HepG2 (cell line): ENCODE data around the gene DQX1. TPM values are rescaled to one million over a fixed set of nuclear protein-coding genes. Genes with fewer than 3 reads are reported as not detected.

ENCODE experiments used
- BRCA1 ChIP-seq: sonication (generic); formaldehyde crosslinking; IDR thresholded peaks from 2 replicates; pipeline ENCODE4 v1.4.0; 2020; ENCODE audit warnings: missing genetic modification reagents
- KDM6A ChIP-seq: IDR thresholded peaks from 2 replicates; pipeline ENCODE4 v1.6.1; 2016; ENCODE audit warnings: low read depth
- RBM39 ChIP-seq: fragments of 200-400 bp; formaldehyde crosslinking; IDR thresholded peaks from one replicate; pipeline ENCODE4 v1.6.1; 2018; ENCODE audit warnings: antibody characterized with exemption, mild to moderate bottlenecking, low read depth, low read length; ENCODE audit not compliant: poor library complexity, severe bottlenecking
- SMYD3 ChIP-seq: sonication (generic); formaldehyde crosslinking; IDR thresholded peaks from 2 replicates; pipeline ENCODE4 v1.8.1; 2023; ENCODE audit warnings: mild to moderate bottlenecking, missing genetic modification reagents
- STAT5B ChIP-seq: sonication (generic); formaldehyde crosslinking; IDR thresholded peaks from 2 replicates; pipeline ENCODE4 v1.4.0; 2020; ENCODE audit warnings: missing genetic modification reagents
- ZBTB7B ChIP-seq: sonication (generic); formaldehyde crosslinking; IDR thresholded peaks from 2 replicates; pipeline ENCODE4 v1.4.0; 2020; ENCODE audit warnings: missing genetic modification reagents
- ZFP90 ChIP-seq: sonication (generic); formaldehyde crosslinking; IDR thresholded peaks from 2 replicates; pipeline ENCODE4 v1.8.0; 2022; ENCODE audit warnings: missing genetic modification reagents, mild to moderate bottlenecking, inconsistent platforms, borderline replicate concordance
- ZNF724P ChIP-seq: sonication (generic); formaldehyde crosslinking; IDR thresholded peaks from 2 replicates; pipeline ENCODE4 v1.8.0; 2022; ENCODE audit warnings: missing genetic modification reagents, borderline replicate concordance
- polyA plus RNA-seq, 8 experiments: library from polyadenylated mRNA; depleted of rRNA in 3 of 8; stranded (reverse) in 7 of 8; unstranded in 1 of 8; fragments of >200 nt; fragmentation: Illumina TruSeq in 4 of 8; extraction: Trizol in 4 of 8; gene quantifications; 2 replicates each; pipeline versions ENCODE4 v1.2.1 to v1.2.3, GENCODE V29; 2011 to 2016; ENCODE audit warnings: low read depth in 4 of 8, missing spikeins in 1 of 8, mixed read lengths in 1 of 8; ENCODE audit not compliant: insufficient read depth in 1 of 8
- total RNA-seq, 5 experiments: library from RNA; depleted of rRNA; stranded (reverse); fragments of >200 nt; fragmentation: Illumina TruSeq; extraction: Trizol; gene quantifications; 2 replicates each; pipeline ENCODE4 v1.2.3, GENCODE V29; 2016; ENCODE audit warnings: low read depth in 1 of 5
- TF ChIP-seq, protein P1 (sequence below), 2 experiments: fragments of 450-650 bp in 1 of 2; sonication (generic) in 1 of 2; formaldehyde crosslinking; IDR thresholded peaks; 2 replicates each; pipeline versions ENCODE4 v1.5.0 to v1.8.0; 2020 to 2022; ENCODE audit warnings: mild to moderate bottlenecking in 1 of 2, missing genetic modification reagents in 1 of 2
- TF ChIP-seq, protein P2 (sequence below): sonication (generic); formaldehyde crosslinking; IDR thresholded peaks from 2 replicates; pipeline ENCODE4 v1.4.0; 2020; ENCODE audit warnings: missing genetic modification reagents, mild to moderate bottlenecking, borderline replicate concordance
- TF ChIP-seq, protein P3 (sequence below): sonication (generic); formaldehyde crosslinking; IDR thresholded peaks from 2 replicates; pipeline ENCODE4 v1.4.0; 2020; ENCODE audit warnings: missing genetic modification reagents
- TF ChIP-seq, protein P4 (sequence below): sonication (generic); formaldehyde crosslinking; IDR thresholded peaks from 2 replicates; pipeline ENCODE4 v1.5.0; 2020; ENCODE audit warnings: missing genetic modification reagents
- TF ChIP-seq, protein P5 (sequence below): sonication (generic); IDR thresholded peaks from 2 replicates; pipeline ENCODE4 v1.6.1; 2016; ENCODE audit warnings: low read depth, borderline replicate concordance
- TF ChIP-seq, protein P6 (sequence below): sonication (generic); formaldehyde crosslinking; IDR thresholded peaks from 2 replicates; pipeline ENCODE4 v1.4.0; 2020; ENCODE audit warnings: missing genetic modification reagents, borderline replicate concordance

DQX1 gene
- total and polyA plus RNA-seq, 2 of the 13 experiments (the other 11 are each of a cell fraction or from before 2014, with no cell fraction given), result 27.6 to 89.8 TPM

DNA sequence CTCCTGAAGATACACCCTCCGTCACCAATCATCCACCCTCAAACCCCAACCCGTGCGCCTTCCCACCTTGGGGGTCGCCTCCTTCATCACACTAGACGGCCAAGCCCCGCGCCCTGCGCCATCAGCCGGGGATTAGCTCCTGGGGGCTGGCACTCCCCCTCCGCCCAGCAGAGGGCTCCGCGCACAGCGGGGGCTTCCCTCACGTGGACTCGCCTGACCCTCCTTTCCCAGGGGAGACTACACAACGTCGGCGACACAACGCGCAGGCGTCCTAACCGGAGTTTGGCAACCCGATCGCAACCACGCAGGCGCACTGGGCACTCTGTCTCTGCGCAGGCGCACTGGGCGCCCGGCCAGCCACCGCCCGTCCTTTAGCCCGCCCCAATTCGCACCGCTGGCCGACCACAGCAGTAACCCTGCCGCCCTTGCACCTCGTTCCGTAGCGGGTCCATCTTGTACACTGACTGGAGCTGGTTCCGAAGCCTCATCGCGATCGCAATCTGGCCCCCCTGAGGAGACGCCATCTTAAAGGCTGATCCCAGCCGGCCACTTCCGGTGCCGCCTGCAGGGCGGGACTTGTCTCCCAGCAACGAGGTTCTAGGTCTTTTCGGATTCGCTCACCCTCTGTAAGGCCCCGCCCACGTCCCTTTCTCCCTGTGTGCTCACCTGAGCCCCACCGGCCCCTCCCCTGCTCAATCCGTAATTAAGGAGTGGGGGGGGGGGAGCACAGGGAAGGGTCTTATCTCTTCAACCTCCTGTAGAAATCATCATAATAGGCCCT lies 18.7 kb downstream of the DQX1 start, which contains the start of gene PCGF1 (continued):
- TF ChIP-seq, protein P1, sequence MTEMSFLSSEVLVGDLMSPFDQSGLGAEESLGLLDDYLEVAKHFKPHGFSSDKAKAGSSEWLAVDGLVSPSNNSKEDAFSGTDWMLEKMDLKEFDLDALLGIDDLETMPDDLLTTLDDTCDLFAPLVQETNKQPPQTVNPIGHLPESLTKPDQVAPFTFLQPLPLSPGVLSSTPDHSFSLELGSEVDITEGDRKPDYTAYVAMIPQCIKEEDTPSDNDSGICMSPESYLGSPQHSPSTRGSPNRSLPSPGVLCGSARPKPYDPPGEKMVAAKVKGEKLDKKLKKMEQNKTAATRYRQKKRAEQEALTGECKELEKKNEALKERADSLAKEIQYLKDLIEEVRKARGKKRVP (CRISPR knock-in tag; IDR thresholded peaks at IDR 0.05), result 0 out of 4 replicates have a peak, but pooled peaks of 1 of the 2 experiments have one; percentile 11
- peak; percentile 77; the same call in 1 of the 2 replicates for TF ChIP-seq ZNF724P (CRISPR knock-in tag)
- TF ChIP-seq, protein P2, sequence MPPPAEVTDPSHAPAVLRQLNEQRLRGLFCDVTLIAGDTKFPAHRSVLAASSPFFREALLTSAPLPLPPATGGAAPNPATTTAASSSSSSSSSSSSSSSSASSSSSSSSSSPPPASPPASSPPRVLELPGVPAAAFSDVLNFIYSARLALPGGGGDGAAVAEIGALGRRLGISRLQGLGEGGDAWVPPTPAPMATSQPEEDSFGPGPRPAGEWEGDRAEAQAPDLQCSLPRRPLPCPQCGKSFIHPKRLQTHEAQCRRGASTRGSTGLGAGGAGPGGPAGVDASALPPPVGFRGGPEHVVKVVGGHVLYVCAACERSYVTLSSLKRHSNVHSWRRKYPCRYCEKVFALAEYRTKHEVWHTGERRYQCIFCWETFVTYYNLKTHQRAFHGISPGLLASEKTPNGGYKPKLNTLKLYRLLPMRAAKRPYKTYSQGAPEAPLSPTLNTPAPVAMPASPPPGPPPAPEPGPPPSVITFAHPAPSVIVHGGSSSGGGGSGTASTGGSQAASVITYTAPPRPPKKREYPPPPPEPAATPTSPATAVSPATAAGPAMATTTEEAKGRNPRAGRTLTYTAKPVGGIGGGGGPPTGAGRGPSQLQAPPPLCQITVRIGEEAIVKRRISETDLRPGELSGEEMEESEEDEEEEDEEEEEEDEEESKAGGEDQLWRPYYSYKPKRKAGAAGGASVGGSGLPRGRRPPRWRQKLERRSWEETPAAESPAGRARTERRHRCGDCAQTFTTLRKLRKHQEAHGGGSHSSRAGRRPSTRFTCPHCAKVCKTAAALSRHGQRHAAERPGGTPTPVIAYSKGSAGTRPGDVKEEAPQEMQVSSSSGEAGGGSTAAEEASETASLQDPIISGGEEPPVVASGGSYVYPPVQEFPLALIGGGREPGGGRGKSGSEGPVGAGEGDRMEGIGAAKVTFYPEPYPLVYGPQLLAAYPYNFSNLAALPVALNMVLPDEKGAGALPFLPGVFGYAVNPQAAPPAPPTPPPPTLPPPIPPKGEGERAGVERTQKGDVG (CRISPR knock-in tag), result peak; percentile 63; the same call in 1 of the 2 replicates
- TF ChIP-seq, protein P3, sequence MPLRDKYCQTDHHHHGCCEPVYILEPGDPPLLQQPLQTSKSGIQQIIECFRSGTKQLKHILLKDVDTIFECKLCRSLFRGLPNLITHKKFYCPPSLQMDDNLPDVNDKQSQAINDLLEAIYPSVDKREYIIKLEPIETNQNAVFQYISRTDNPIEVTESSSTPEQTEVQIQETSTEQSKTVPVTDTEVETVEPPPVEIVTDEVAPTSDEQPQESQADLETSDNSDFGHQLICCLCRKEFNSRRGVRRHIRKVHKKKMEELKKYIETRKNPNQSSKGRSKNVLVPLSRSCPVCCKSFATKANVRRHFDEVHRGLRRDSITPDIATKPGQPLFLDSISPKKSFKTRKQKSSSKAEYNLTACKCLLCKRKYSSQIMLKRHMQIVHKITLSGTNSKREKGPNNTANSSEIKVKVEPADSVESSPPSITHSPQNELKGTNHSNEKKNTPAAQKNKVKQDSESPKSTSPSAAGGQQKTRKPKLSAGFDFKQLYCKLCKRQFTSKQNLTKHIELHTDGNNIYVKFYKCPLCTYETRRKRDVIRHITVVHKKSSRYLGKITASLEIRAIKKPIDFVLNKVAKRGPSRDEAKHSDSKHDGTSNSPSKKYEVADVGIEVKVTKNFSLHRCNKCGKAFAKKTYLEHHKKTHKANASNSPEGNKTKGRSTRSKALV, result 0 out of 2 replicates have a peak, but pooled peaks have one; percentile 31
- TF ChIP-seq, protein P4, sequence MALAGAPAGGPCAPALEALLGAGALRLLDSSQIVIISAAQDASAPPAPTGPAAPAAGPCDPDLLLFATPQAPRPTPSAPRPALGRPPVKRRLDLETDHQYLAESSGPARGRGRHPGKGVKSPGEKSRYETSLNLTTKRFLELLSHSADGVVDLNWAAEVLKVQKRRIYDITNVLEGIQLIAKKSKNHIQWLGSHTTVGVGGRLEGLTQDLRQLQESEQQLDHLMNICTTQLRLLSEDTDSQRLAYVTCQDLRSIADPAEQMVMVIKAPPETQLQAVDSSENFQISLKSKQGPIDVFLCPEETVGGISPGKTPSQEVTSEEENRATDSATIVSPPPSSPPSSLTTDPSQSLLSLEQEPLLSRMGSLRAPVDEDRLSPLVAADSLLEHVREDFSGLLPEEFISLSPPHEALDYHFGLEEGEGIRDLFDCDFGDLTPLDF (CRISPR knock-in tag), result 0 out of 2 replicates have a peak, but pooled peaks have one; percentile 59
- TF ChIP-seq KDM6A (CRISPR knock-in tag), result no peak
- TF ChIP-seq, protein P5, sequence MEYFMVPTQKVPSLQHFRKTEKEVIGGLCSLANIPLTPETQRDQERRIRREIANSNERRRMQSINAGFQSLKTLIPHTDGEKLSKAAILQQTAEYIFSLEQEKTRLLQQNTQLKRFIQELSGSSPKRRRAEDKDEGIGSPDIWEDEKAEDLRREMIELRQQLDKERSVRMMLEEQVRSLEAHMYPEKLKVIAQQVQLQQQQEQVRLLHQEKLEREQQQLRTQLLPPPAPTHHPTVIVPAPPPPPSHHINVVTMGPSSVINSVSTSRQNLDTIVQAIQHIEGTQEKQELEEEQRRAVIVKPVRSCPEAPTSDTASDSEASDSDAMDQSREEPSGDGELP, result peak; percentile 61; the same call in 1 of the 2 replicates
- peak; percentile 86 for TF ChIP-seq RBM39
- TF ChIP-seq ZFP90 (CRISPR knock-in tag), result peak; percentile 97
- TF ChIP-seq, protein P6, sequence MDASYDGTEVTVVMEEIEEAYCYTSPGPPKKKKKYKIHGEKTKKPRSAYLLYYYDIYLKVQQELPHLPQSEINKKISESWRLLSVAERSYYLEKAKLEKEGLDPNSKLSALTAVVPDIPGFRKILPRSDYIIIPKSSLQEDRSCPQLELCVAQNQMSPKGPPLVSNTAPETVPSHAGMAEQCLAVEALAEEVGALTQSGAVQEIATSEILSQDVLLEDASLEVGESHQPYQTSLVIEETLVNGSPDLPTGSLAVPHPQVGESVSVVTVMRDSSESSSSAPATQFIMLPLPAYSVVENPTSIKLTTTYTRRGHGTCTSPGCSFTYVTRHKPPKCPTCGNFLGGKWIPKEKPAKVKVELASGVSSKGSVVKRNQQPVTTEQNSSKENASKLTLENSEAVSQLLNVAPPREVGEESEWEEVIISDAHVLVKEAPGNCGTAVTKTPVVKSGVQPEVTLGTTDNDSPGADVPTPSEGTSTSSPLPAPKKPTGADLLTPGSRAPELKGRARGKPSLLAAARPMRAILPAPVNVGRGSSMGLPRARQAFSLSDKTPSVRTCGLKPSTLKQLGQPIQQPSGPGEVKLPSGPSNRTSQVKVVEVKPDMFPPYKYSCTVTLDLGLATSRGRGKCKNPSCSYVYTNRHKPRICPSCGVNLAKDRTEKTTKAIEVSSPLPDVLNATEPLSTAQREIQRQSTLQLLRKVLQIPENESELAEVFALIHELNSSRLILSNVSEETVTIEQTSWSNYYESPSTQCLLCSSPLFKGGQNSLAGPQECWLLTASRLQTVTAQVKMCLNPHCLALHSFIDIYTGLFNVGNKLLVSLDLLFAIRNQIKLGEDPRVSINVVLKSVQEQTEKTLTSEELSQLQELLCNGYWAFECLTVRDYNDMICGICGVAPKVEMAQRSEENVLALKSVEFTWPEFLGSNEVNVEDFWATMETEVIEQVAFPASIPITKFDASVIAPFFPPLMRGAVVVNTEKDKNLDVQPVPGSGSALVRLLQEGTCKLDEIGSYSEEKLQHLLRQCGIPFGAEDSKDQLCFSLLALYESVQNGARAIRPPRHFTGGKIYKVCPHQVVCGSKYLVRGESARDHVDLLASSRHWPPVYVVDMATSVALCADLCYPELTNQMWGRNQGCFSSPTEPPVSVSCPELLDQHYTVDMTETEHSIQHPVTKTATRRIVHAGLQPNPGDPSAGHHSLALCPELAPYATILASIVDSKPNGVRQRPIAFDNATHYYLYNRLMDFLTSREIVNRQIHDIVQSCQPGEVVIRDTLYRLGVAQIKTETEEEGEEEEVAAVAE (CRISPR knock-in tag), result peak; percentile 44
- no peak; the same call in 1 of the 2 replicates for TF ChIP-seq STAT5B (CRISPR knock-in tag)
- TF ChIP-seq SMYD3, result no peak
- peak; percentile 70 for TF ChIP-seq BRCA1 (CRISPR knock-in tag)
- peak; percentile 95 for TF ChIP-seq ZBTB7B (CRISPR knock-in tag)
